Mesenchymal stem cell (in vitro differentiated cells and primary cell): ENCODE measurements around the gene ARHGEF7.

Source experiments
- DNase-seq: peaks from one replicate; pipeline ENCODE4 v3.0.0-alpha.2; 2013
- H2AFZ ChIP-seq: one replicate; pipeline ENCODE4 v1.6.1; 2013; ENCODE audit warnings: low read depth, mild to moderate bottlenecking, control low read depth, inconsistent platforms, low read length, moderate library complexity
- H2AK5ac ChIP-seq: 2 replicates; pipeline ENCODE4 v1.6.1; 2013; ENCODE audit warnings: low read length, moderate library complexity, mild to moderate bottlenecking, inconsistent platforms; ENCODE audit not compliant: severe bottlenecking
- H2BK120ac ChIP-seq: one replicate; pipeline ENCODE4 v1.6.1; 2013; ENCODE audit warnings: low read depth, mild to moderate bottlenecking, inconsistent platforms, low read length, moderate library complexity
- H2BK12ac ChIP-seq, 2 experiments: one replicate each; pipeline ENCODE4 v1.6.1; 2013; ENCODE audit warnings: inconsistent platforms in 2 of 2, low read length in 2 of 2, mild to moderate bottlenecking in 2 of 2, moderate library complexity in 2 of 2, control low read depth in 1 of 2
- H2BK15ac ChIP-seq: one replicate; pipeline ENCODE4 v1.6.1; 2013; ENCODE audit warnings: mild to moderate bottlenecking, low read depth, inconsistent platforms; ENCODE audit not compliant: poor library complexity, severe bottlenecking
- H2BK5ac ChIP-seq: 2 replicates; pipeline ENCODE4 v1.6.1; 2013; ENCODE audit warnings: low read depth, mild to moderate bottlenecking, low read length, control low read depth, inconsistent platforms; ENCODE audit not compliant: poor library complexity, severe bottlenecking
- H3K14ac ChIP-seq, 2 experiments: one replicate each; pipeline ENCODE4 v1.6.1; 2013; ENCODE audit warnings: inconsistent platforms in 2 of 2, low read length in 2 of 2, control low read depth in 1 of 2, mild to moderate bottlenecking in 1 of 2, moderate library complexity in 1 of 2
- H3K18ac ChIP-seq, 2 experiments: one replicate each; pipeline ENCODE4 v1.6.1; 2013; ENCODE audit warnings: inconsistent platforms in 2 of 2, low read length in 2 of 2, control low read depth in 1 of 2, low read depth in 1 of 2, mild to moderate bottlenecking in 1 of 2
- H3K23ac ChIP-seq, 2 experiments: one replicate each; pipeline ENCODE4 v1.6.1; 2013; ENCODE audit warnings: inconsistent platforms in 2 of 2, low read length in 2 of 2, mild to moderate bottlenecking in 2 of 2, moderate library complexity in 2 of 2, control low read depth in 1 of 2
- H3K27ac ChIP-seq: 2 replicates; pipeline ENCODE4 v1.5.1; 2013; ENCODE audit warnings: mild to moderate bottlenecking, moderate library complexity, low read length, control low read depth, inconsistent platforms; ENCODE audit not compliant: poor library complexity, severe bottlenecking
- H3K27me3 ChIP-seq, 2 experiments: 2 replicates each; pipeline versions ENCODE4 v1.6.1 to v1.7.0; 2013; ENCODE audit warnings: low read length in 2 of 2, mild to moderate bottlenecking in 2 of 2, moderate library complexity in 2 of 2, control low read depth in 1 of 2, inconsistent platforms in 1 of 2; ENCODE audit not compliant: control insufficient read depth in 1 of 2, insufficient read depth in 1 of 2
- H3K36me3 ChIP-seq, 2 experiments: 2 replicates each; pipeline versions ENCODE4 v1.6.1 to v1.7.0; 2013; ENCODE audit warnings: low read length in 2 of 2, control low read depth in 1 of 2, inconsistent platforms in 1 of 2, low read depth in 1 of 2, mild to moderate bottlenecking in 1 of 2; ENCODE audit not compliant: insufficient read depth in 2 of 2, control insufficient read depth in 1 of 2
- H3K4ac ChIP-seq, 2 experiments: one replicate each; pipeline ENCODE4 v1.6.1; 2013; ENCODE audit warnings: inconsistent platforms in 2 of 2, low read length in 2 of 2, mild to moderate bottlenecking in 2 of 2, moderate library complexity in 2 of 2, control low read depth in 1 of 2, low read depth in 1 of 2
- H3K4me1 ChIP-seq: 2 replicates; pipeline ENCODE4 v1.6.1; 2013; ENCODE audit warnings: low read depth, low read length, control low read depth; ENCODE audit not compliant: control insufficient read depth, insufficient read depth
- H3K4me2 ChIP-seq: 2 replicates; pipeline ENCODE4 v1.6.1; 2013; ENCODE audit warnings: low read length, mild to moderate bottlenecking, inconsistent platforms; ENCODE audit not compliant: poor library complexity, severe bottlenecking
- H3K4me3 ChIP-seq, 2 experiments: 2 replicates each; pipeline versions ENCODE4 v1.5.1 to v1.7.0; 2013; ENCODE audit warnings: low read length in 2 of 2, mild to moderate bottlenecking in 2 of 2, control low read depth in 1 of 2, low read depth in 1 of 2; ENCODE audit not compliant: insufficient read depth in 1 of 2
- H3K79me1 ChIP-seq: replicated peaks from 2 replicates; pipeline ENCODE4 v1.6.1; 2013; ENCODE audit warnings: mild to moderate bottlenecking, control low read depth, low read length, inconsistent platforms; ENCODE audit not compliant: poor library complexity, severe bottlenecking
- H3K9ac ChIP-seq: 2 replicates; pipeline ENCODE4 v1.7.0; 2013; ENCODE audit warnings: mild to moderate bottlenecking, low read length, moderate library complexity
- H3K9me3 ChIP-seq: 2 replicates; pipeline ENCODE4 v1.7.0; 2013; ENCODE audit warnings: mild to moderate bottlenecking, low read length; ENCODE audit not compliant: control insufficient read depth
- H4K8ac ChIP-seq: one replicate; pipeline ENCODE4 v1.6.1; 2013; ENCODE audit warnings: inconsistent platforms, mild to moderate bottlenecking, low read length, moderate library complexity
- H4K91ac ChIP-seq: one replicate; pipeline ENCODE4 v1.6.1; 2013; ENCODE audit warnings: mild to moderate bottlenecking, low read length, inconsistent platforms
- WGBS: methylation state at CpG from one replicate; pipeline ENCODE4 v1.1.7; 2013; ENCODE audit warnings: mixed read lengths; 5-methylcytosine and 5-hydroxymethylcytosine counted together

Gene ARHGEF7

DNA sequence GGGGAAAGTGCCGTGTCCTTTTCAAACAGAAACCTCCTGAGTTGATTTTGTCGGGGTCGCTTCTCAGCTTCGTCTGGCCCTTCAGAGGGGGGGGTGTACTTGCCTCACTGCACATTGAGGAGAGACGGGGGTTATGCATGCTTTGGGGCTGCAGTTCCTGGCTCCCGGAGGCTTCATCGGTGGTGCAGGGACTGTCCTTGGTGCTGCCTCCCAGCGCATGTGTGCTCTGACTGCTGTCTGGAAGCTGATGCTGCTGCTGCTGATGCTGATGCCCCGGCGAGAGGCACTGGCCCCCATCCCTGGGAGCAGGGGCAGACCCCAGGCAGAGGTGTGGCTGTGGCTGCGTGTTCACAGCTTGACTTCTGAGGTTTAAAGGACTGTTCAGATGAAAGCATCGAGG, 91.0 kb downstream of the ARHGEF7 start:
- Histone ChIP-seq H2BK15ac (no peak overlapping the region), H3K27me3 (no peaks in the 10 kb centered on the region), H2BK12ac (no peak overlapping the region), H3K79me1 (peaks cover 16% of the 10 kb centered on the region), H3K4me1 (peaks cover 36% of the 10 kb centered on the region), H2BK120ac (no peak overlapping the region), H4K8ac (no peak overlapping the region), H4K91ac (no peak overlapping the region), H3K36me3 (peaks cover 0 to 11% of the 10 kb centered on the region in 2 experiments), H3K27ac (no peak overlapping the region), H2BK5ac (no peak overlapping the region), H3K23ac (no peak overlapping the region), H3K9ac (no peak overlapping the region), H3K14ac (no peak overlapping the region), H2AFZ (no peak overlapping the region), H3K4me3 (peak overlapping the region in 1 of 2 experiments; percentile 11), H3K9me3 (no peaks in the 10 kb centered on the region), H3K4me2 (no peak overlapping the region), H2AK5ac (no peak overlapping the region), H3K4ac (no peak overlapping the region), H3K18ac (no peak overlapping the region)
- no peak for DNase-seq
- WGBS, result 85% methylated on average over 10 of the region's 12 CpGs

DNA sequence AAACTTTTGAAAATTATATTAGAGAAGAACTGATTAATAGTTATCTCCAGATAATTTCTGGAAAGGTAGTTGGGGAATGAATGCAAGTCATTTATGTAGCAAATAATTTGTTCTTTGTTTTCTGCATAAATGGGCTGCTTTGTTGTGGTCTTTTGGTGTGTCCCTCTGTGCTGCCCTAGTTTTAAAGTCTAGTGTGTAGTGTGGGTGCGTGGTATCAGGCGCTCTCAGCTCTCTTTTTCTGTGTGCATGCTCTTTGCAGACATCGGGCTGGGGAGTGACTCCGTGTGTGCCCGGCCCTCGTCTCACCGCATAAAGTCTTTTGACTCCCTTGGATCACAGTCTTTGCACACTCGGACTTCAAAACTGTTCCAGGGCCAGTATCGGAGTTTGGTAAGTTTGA, 94.5 kb downstream of the ARHGEF7 start:
- no peak overlapping the region for H2BK5ac ChIP-seq
- no peak overlapping the region for H3K23ac ChIP-seq
- H3K14ac ChIP-seq, result no peak overlapping the region
- peak overlapping the region; percentile 93 for H3K27ac ChIP-seq
- peaks cover 11% of the 10 kb centered on the region for H3K79me1 ChIP-seq
- no peak overlapping the region for H2BK120ac ChIP-seq
- peak overlapping the region in 1 of 2 experiments; percentile 75 for H3K4me3 ChIP-seq
- H3K4me1 ChIP-seq, result peaks cover 34% of the 10 kb centered on the region
- peak overlapping the region in 1 of 2 experiments; percentile 17 for H3K4ac ChIP-seq
- H3K27me3 ChIP-seq, result no peaks in the 10 kb centered on the region
- H4K8ac ChIP-seq, result no peak overlapping the region
- no peak for DNase-seq
- peak overlapping the region; percentile 88 for H3K9ac ChIP-seq
- no peaks in the 10 kb centered on the region for H3K9me3 ChIP-seq
- H4K91ac ChIP-seq, result no peak overlapping the region
- H3K4me2 ChIP-seq, result no peak overlapping the region
- H2AFZ ChIP-seq, result no peak overlapping the region
- H3K18ac ChIP-seq, result peak overlapping the region in 1 of 2 experiments; percentile 28
- H3K36me3 ChIP-seq, result peaks cover 0 to 19% of the 10 kb centered on the region in 2 experiments
- H2BK15ac ChIP-seq, result no peak overlapping the region
- peak overlapping the region; percentile 5 for H2AK5ac ChIP-seq
- WGBS, result 95% methylated on average over 9 of the region's 9 CpGs
- no peak overlapping the region for H2BK12ac ChIP-seq

GRCh38 chr13:111210091-111210490, 95.0 kb downstream of the ARHGEF7 start:
- H2BK5ac ChIP-seq, result no peak overlapping the region
- no peak overlapping the region for H4K8ac ChIP-seq
- 76% methylated on average over 3 of the region's 4 CpGs for WGBS
- peak overlapping the region; percentile 14 for H2AK5ac ChIP-seq
- peak overlapping the region; percentile 88 for H3K9ac ChIP-seq
- no peak overlapping the region for H3K4ac ChIP-seq
- H3K18ac ChIP-seq, result no peak overlapping the region
- no peak overlapping the region for H2BK15ac ChIP-seq
- peaks cover 11% of the 10 kb centered on the region for H3K79me1 ChIP-seq
- peak overlapping the region in 1 of 2 experiments; percentile 75 for H3K4me3 ChIP-seq
- no peaks in the 10 kb centered on the region for H3K27me3 ChIP-seq
- no peak overlapping the region for H2BK12ac ChIP-seq
- H3K27ac ChIP-seq, result peak overlapping the region; percentile 93
- no peak overlapping the region for H2AFZ ChIP-seq
- H3K14ac ChIP-seq, result no peak overlapping the region
- H3K4me1 ChIP-seq, result peaks cover 30% of the 10 kb centered on the region
- H3K36me3 ChIP-seq, result peaks cover 0 to 19% of the 10 kb centered on the region in 2 experiments
- no peak overlapping the region for H4K91ac ChIP-seq
- H3K9me3 ChIP-seq, result no peaks in the 10 kb centered on the region
- H3K4me2 ChIP-seq, result no peak overlapping the region
- H2BK120ac ChIP-seq, result no peak overlapping the region
- no peak overlapping the region for H3K23ac ChIP-seq
- DNase-seq, result no peak

GRCh38 chr13:111210544-111211469, 95.7 kb downstream of the ARHGEF7 start:
- peak overlapping the region in 1 of 2 experiments; percentile 75 for H3K4me3 ChIP-seq

More at GRCh38 chr13:111210544-111211469, 95.7 kb downstream of the ARHGEF7 start:
- no peak overlapping the region for H2BK12ac ChIP-seq
- H3K23ac ChIP-seq, result no peak overlapping the region
- H4K91ac ChIP-seq, result no peak overlapping the region
- H4K8ac ChIP-seq, result no peak overlapping the region
- peak; percentile 89 for DNase-seq
- peak overlapping the region; percentile 88 for H3K9ac ChIP-seq
- H2AK5ac ChIP-seq, result peak overlapping the region; percentile 60
- WGBS, result 26% methylated on average over 14 of the region's 15 CpGs
- no peak overlapping the region for H3K18ac ChIP-seq
- no peak overlapping the region for H2BK15ac ChIP-seq
- peak overlapping the region; percentile 51 for H3K4me2 ChIP-seq
- peak overlapping the region; percentile 93 for H3K27ac ChIP-seq
- peak overlapping the region; percentile 60 for H2BK5ac ChIP-seq
- H3K4me1 ChIP-seq, result peaks cover 30% of the 10 kb centered on the region
- H3K4ac ChIP-seq, result no peak overlapping the region
- H3K79me1 ChIP-seq, result peaks cover 9% of the 10 kb centered on the region
- H3K14ac ChIP-seq, result no peak overlapping the region
- no peak overlapping the region for H2BK120ac ChIP-seq
- no peak overlapping the region for H2AFZ ChIP-seq
- H3K27me3 ChIP-seq, result no peaks in the 10 kb centered on the region
- H3K9me3 ChIP-seq, result no peaks in the 10 kb centered on the region
- peaks cover 0 to 19% of the 10 kb centered on the region in 2 experiments for H3K36me3 ChIP-seq
